Uterine smooth muscle cell (primary cell): ENCODE measurements around the gene FTCDNL1. TPM values are rescaled to one million over a fixed set of nuclear protein-coding genes. Genes with fewer than 3 reads are reported as not detected.

ENCODE experiments used
- total RNA-seq: library from RNA; depleted of rRNA; stranded (reverse); fragments of >200 nt; gene quantifications from 2 replicates; pipeline ENCODE4 v1.2.3, GENCODE V29; 2014

The FTCDNL1 gene
- 1.3 and 4.1 TPM in 2 replicates for total RNA-seq

GRCh38 chr2:199850718-199851500, at the start of gene FTCDNL1:
TSS of gene FTCDNL1 (minus strand) at chr2:199851192. CDS start at chr2:199848962, 2,230 bp downstream.

Other genes starting within 250 kb of the FTCDNL1 start
- 13.4 and 21.8 TPM in 2 replicates for gene C2orf69, start 60.1 kb upstream of the FTCDNL1 start, total RNA-seq
- gene TYW5, start 104.3 kb upstream of the FTCDNL1 start, total RNA-seq, result 8.4 and 9.9 TPM in 2 replicates
- 19.6 and 24.1 TPM in 2 replicates for gene MAIP1, start 104.4 kb upstream of the FTCDNL1 start, total RNA-seq